DMS53 treated with DMSO at 0.1 percent for 48 hours (cell line): ENCODE results near the gene SRGAP2C.
"Not testable (repeated sequence)": the region's sequence is repeated elsewhere in the genome, so short reads cannot be mapped to it uniquely, and the experiment has no call there.

Experiments used
- DNase-seq: peaks from one replicate; lab custom pipeline; 2025; ENCODE audit not compliant: unreplicated experiment; lab: John Stamatoyannopoulos, UW

SRGAP2C gene

GRCh38 chr1:121369959-121370358, 185.2 kb downstream of the SRGAP2C start:
- not testable (repeated sequence) for DNase-seq

GRCh38 chr1:121374851-121375367, 190.1 kb downstream of the SRGAP2C start:
- not testable (repeated sequence) for DNase-seq

GRCh38 chr1:121376986-121377385, 192.2 kb downstream of the SRGAP2C start:
- DNase-seq = not testable (repeated sequence)

GRCh38 chr1:121378757-121379156, 194.0 kb downstream of the SRGAP2C start:
- not testable (repeated sequence) for DNase-seq

GRCh38 chr1:121384754-121385153, 200.0 kb downstream of the SRGAP2C start:
- DNase-seq = not testable (repeated sequence)

- not testable (repeated sequence) for DNase-seq
Measured at GRCh38 chr1:121385162-121385561, 200.4 kb downstream of the SRGAP2C start.

GRCh38 chr1:121385563-121386288, 201.0 kb downstream of the SRGAP2C start:
- not testable (repeated sequence) for DNase-seq

- not testable (repeated sequence) for DNase-seq
Measured at GRCh38 chr1:121386319-121386948, 201.7 kb downstream of the SRGAP2C start.

- DNase-seq = not testable (repeated sequence)
Measured at GRCh38 chr1:121389895-121390560, 205.3 kb downstream of the SRGAP2C start.

- not testable (repeated sequence) for DNase-seq
Measured at GRCh38 chr1:121392130-121392529, 207.4 kb downstream of the SRGAP2C start.

- not testable (repeated sequence) for DNase-seq
Measured at GRCh38 chr1:121395718-121396201, 211.0 kb downstream of the SRGAP2C start.

GRCh38 chr1:121396335-121397081, 211.7 kb downstream of the SRGAP2C start:
- DNase-seq = not testable (repeated sequence)

- DNase-seq = not testable (repeated sequence)
Measured at GRCh38 chr1:121397101-121397500, 212.3 kb downstream of the SRGAP2C start.

- DNase-seq = not testable (repeated sequence)
Measured at GRCh38 chr1:121399193-121399592, 214.4 kb downstream of the SRGAP2C start.

- not testable (repeated sequence) for DNase-seq
Measured at GRCh38 chr1:121400108-121400507, 215.3 kb downstream of the SRGAP2C start.

- DNase-seq = not testable (repeated sequence)
Measured at GRCh38 chr1:121400541-121401310, 216.0 kb downstream of the SRGAP2C start.

- not testable (repeated sequence) for DNase-seq
Measured at GRCh38 chr1:121401375-121401955, 216.7 kb downstream of the SRGAP2C start.

- not testable (repeated sequence) for DNase-seq
Measured at GRCh38 chr1:121403254-121403653, 218.5 kb downstream of the SRGAP2C start.

- no peak for DNase-seq
Measured at GRCh38 chr1:121408354-121408753, 223.6 kb downstream of the SRGAP2C start.
